Left ventricle myocardium superior (tissue), 1 donor: Measurements from ENCODE around the gene SLC35G6. TPM values are rescaled to one million over a fixed set of nuclear protein-coding genes. Genes with fewer than 3 reads are reported as not detected.
A peak's percentile ranks its signal among the peaks of the same experiment; 100 is the strongest.

Experiments used
- ATAC-seq: fragments of 200-7000 bp; cut with Tn5 transposase; one replicate; pipeline ENCODE4 v1.9.1; 2020; ENCODE audit warnings: mild to moderate bottlenecking, moderate library complexity
- DNase-seq: peaks from one replicate; pipeline ENCODE4 v3.0.0-alpha.2; 2020
- intact Hi-C: fragments of 100-400 bp; cut with micrococcal nuclease; formaldehyde crosslinking; loops from one replicate; pipeline ENCODE4 v1.11.0; 2022
- total RNA-seq: library from RNA; stranded (reverse); fragmentation: NEBNext Ultra II Directional; extraction: Animal tissue kit (Norgen Biotek cat#: 25700); gene quantifications from one replicate; pipeline ENCODE4 v1.2.1, GENCODE V29; 2021
- donor health status: DM: no; HTN: yes; CAD: no; lungs with severe emphysema.

The SLC35G6 gene
- total RNA-seq, 1 donor from 2014 or later, result not detected

- intact Hi-C loops, result no loop called here
- ATAC-seq, result peak; percentile 72
- DNase-seq, result no peak
Observed at GRCh38 chr17:7496470-7497183, 15.4 kb downstream of the SLC35G6 start.

GRCh38 chr17:7497228-7497627 is 16.0 kb downstream of the SLC35G6 start:
- intact Hi-C loops, result no loop called here
- DNase-seq, result no peak
- peak; percentile 47 for ATAC-seq

- no peak for DNase-seq
- intact Hi-C loops, result no loop called here
Observed at GRCh38 chr17:7497636-7498035, 16.4 kb downstream of the SLC35G6 start.

GRCh38 chr17:7499161-7499560 is 17.9 kb downstream of the SLC35G6 start:
- intact Hi-C loops, result no loop called here

More at GRCh38 chr17:7497636-7498035, 16.4 kb downstream of the SLC35G6 start:
- no peak for ATAC-seq

GRCh38 chr17:7501729-7502128 is 20.5 kb downstream of the SLC35G6 start:
- DNase-seq (no peak), ATAC-seq (no peak)
- intact Hi-C loops, result no loop called here

More at GRCh38 chr17:7499161-7499560, 17.9 kb downstream of the SLC35G6 start:
- ATAC-seq (no peak), DNase-seq (no peak)

- no peak for DNase-seq
- ATAC-seq, result no peak
- intact Hi-C loops, result no loop called here
Observed at GRCh38 chr17:7502171-7502847, 21.1 kb downstream of the SLC35G6 start.

- ATAC-seq (no peak), DNase-seq (no peak)
- intact Hi-C loops, result no loop called here
Observed at GRCh38 chr17:7502987-7503386, 21.7 kb downstream of the SLC35G6 start.

- DNase-seq (no peak), ATAC-seq (no peak)
- intact Hi-C loops, result no loop called here
Observed at GRCh38 chr17:7503521-7503920, 22.3 kb downstream of the SLC35G6 start.

- no peak for ATAC-seq
- intact Hi-C loops, result no loop called here
Observed at GRCh38 chr17:7508145-7508544, 26.9 kb downstream of the SLC35G6 start.

GRCh38 chr17:7508846-7509245 is 27.6 kb downstream of the SLC35G6 start:
- DNase-seq, result no peak
- intact Hi-C loops, result no loop called here
- ATAC-seq, result no peak

More at GRCh38 chr17:7508145-7508544, 26.9 kb downstream of the SLC35G6 start:
- DNase-seq, result no peak

- intact Hi-C loops, result no loop called here
Observed at GRCh38 chr17:7509937-7510336, 28.7 kb downstream of the SLC35G6 start.

GRCh38 chr17:7511108-7511507 is 29.9 kb downstream of the SLC35G6 start:
- no peak for ATAC-seq
- intact Hi-C loops, result no loop called here
- no peak for DNase-seq

More at GRCh38 chr17:7509937-7510336, 28.7 kb downstream of the SLC35G6 start:
- DNase-seq, result no peak
- ATAC-seq, result peak; percentile 32

- intact Hi-C loops, result no loop called here
- no peak for DNase-seq
- no peak for ATAC-seq
Observed at GRCh38 chr17:7512105-7512504, 30.9 kb downstream of the SLC35G6 start.

GRCh38 chr17:7512824-7513540 is 31.7 kb downstream of the SLC35G6 start:
- DNase-seq, result no peak
- no peak for ATAC-seq
- intact Hi-C loops, result no loop called here

GRCh38 chr17:7513850-7514419 is 32.7 kb downstream of the SLC35G6 start:
- intact Hi-C loops, result no loop called here
- no peak for ATAC-seq

GRCh38 chr17:7515911-7516610 is 34.8 kb downstream of the SLC35G6 start:
- ATAC-seq (peak; percentile 15), DNase-seq (no peak)
- intact Hi-C loops, result no loop called here

More at GRCh38 chr17:7513850-7514419, 32.7 kb downstream of the SLC35G6 start:
- DNase-seq, result no peak

GRCh38 chr17:7523033-7523432 is 41.8 kb downstream of the SLC35G6 start:
- ATAC-seq (peak; percentile 55), DNase-seq (peak; percentile 48)
- intact Hi-C loops, result no loop called here

GRCh38 chr17:7528842-7529241 is 47.6 kb downstream of the SLC35G6 start:
- DNase-seq (no peak), ATAC-seq (no peak)
- intact Hi-C loops, result no loop called here
